ENCODE results near the gene EHD4.

DNA sequence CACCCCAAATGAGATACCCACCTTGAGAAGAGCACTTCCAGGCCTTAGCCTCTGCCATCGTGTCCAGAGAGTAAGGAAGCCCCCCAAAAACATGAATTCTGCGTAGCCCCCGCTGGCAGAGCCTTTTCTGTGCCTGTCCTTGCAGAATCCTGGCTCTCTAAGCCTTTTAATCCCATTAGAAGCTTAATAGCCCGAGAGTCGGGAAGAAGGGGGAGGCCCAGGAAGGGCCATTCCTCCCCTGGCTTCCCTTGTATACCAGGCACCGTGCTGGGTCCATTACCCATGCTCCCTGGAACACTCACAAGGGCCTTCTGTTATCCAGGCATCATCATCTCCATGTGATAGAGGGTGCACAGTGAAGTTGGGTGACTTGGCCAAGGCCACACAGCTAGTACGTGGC lies 85.6 kb downstream of the EHD4 start:
- TF ChIP-seq, protein P1, sequence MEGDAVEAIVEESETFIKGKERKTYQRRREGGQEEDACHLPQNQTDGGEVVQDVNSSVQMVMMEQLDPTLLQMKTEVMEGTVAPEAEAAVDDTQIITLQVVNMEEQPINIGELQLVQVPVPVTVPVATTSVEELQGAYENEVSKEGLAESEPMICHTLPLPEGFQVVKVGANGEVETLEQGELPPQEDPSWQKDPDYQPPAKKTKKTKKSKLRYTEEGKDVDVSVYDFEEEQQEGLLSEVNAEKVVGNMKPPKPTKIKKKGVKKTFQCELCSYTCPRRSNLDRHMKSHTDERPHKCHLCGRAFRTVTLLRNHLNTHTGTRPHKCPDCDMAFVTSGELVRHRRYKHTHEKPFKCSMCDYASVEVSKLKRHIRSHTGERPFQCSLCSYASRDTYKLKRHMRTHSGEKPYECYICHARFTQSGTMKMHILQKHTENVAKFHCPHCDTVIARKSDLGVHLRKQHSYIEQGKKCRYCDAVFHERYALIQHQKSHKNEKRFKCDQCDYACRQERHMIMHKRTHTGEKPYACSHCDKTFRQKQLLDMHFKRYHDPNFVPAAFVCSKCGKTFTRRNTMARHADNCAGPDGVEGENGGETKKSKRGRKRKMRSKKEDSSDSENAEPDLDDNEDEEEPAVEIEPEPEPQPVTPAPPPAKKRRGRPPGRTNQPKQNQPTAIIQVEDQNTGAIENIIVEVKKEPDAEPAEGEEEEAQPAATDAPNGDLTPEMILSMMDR (IDR thresholded peaks at IDR 0.05) = no peak
- TF ChIP-seq POLR2A (IDR thresholded peaks at IDR 0.05) = no peak
